Measurements from ENCODE around the gene SRSF11.

DNA sequence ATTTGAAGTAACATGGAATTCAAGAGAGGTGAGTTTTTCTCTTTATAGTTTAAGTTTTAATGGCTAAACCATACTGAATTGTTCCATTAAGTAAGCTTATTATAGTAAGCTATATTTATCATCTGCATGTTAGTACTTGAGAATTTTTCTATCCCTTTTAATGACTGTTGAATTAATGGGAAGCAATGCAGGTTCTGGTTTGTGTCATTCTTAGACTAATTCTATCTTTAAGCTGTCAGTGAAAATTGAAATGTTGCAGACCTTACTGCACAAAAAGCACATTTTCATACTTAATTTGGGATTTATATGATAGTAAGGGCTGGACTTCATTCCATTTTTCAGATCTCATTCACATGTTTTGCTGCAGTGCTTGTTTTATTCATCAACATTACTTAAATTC is 25.9 kb downstream of the SRSF11 start:
- TF ChIP-seq, protein P1, sequence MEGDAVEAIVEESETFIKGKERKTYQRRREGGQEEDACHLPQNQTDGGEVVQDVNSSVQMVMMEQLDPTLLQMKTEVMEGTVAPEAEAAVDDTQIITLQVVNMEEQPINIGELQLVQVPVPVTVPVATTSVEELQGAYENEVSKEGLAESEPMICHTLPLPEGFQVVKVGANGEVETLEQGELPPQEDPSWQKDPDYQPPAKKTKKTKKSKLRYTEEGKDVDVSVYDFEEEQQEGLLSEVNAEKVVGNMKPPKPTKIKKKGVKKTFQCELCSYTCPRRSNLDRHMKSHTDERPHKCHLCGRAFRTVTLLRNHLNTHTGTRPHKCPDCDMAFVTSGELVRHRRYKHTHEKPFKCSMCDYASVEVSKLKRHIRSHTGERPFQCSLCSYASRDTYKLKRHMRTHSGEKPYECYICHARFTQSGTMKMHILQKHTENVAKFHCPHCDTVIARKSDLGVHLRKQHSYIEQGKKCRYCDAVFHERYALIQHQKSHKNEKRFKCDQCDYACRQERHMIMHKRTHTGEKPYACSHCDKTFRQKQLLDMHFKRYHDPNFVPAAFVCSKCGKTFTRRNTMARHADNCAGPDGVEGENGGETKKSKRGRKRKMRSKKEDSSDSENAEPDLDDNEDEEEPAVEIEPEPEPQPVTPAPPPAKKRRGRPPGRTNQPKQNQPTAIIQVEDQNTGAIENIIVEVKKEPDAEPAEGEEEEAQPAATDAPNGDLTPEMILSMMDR (IDR thresholded peaks at IDR 0.05): no peak
- no peak for TF ChIP-seq REST (IDR thresholded peaks at IDR 0.05; ENCODE audit: insufficient read depth in 1 of 2, low read depth in 2 of 2, low read length in 1 of 2)
- no peak for TF ChIP-seq POLR2AphosphoS5 (IDR thresholded peaks at IDR 0.05; ENCODE audit: low read depth, low read length)
- TF ChIP-seq SIN3A (IDR thresholded peaks at IDR 0.05; ENCODE audit: borderline replicate concordance, insufficient read depth, low read depth, low read length): no peak
